Activated CD4-positive, alpha-beta T cell treated with anti-CD3 and anti-CD28 coated beads for 1 hour (primary cell): ENCODE results near the gene MST1R.
"Not testable (repeated sequence)": the region's sequence is repeated elsewhere in the genome, so short reads cannot be mapped to it uniquely, and the experiment has no call there.

Source experiments
- DNase-seq: peaks from one replicate; pipeline ENCODE4 v3.0.0-alpha.2; 2020

MST1R gene

GRCh38 chr3:49903451-49904424, at the start of gene MST1R:
TSS of gene MST1R (minus strand) at chr3:49903873. CDS start at chr3:49903609, 264 bp downstream.
- DNase-seq: peak; percentile 69

GRCh38 chr3:49952924-49953323, 49.3 kb upstream of the MST1R start:
- DNase-seq: no peak

GRCh38 chr3:49942651-49943050, 39.0 kb upstream of the MST1R start:
- DNase-seq: no peak

- no peak for DNase-seq
Observed at GRCh38 chr3:49940667-49941249, 37.1 kb upstream of the MST1R start.

- DNase-seq: peak; percentile 89
Observed at GRCh38 chr3:49939858-49940666, 36.4 kb upstream of the MST1R start, which contains the start of gene RBM6. TSS of gene RBM6 (plus strand) at chr3:49940150. CDS start at chr3:49962642, 22,492 bp downstream.

GRCh38 chr3:49937090-49937489, 33.4 kb upstream of the MST1R start:
- no peak for DNase-seq

- not testable (repeated sequence) for DNase-seq
Observed at GRCh38 chr3:49932281-49932680, 28.6 kb upstream of the MST1R start.

- no peak for DNase-seq
Observed at GRCh38 chr3:49930922-49931321, 27.2 kb upstream of the MST1R start.

GRCh38 chr3:49930168-49930690, 26.6 kb upstream of the MST1R start:
- DNase-seq: no peak

GRCh38 chr3:49929291-49930167, 25.9 kb upstream of the MST1R start, which contains the start of gene MON1A:
TSS of gene MON1A (minus strand) at chr3:49929811. CDS start at chr3:49913346, 16,465 bp downstream.
- DNase-seq: peak; percentile 77

GRCh38 chr3:49928481-49929017, 24.9 kb upstream of the MST1R start:
- DNase-seq: no peak

GRCh38 chr3:49927798-49928197, 24.1 kb upstream of the MST1R start:
- DNase-seq: no peak

GRCh38 chr3:49926117-49926728, 22.6 kb upstream of the MST1R start:
- no peak for DNase-seq

GRCh38 chr3:49925485-49925884, 21.8 kb upstream of the MST1R start:
- DNase-seq: no peak

GRCh38 chr3:49924683-49925082, 21.0 kb upstream of the MST1R start:
- no peak for DNase-seq

- DNase-seq: not testable (repeated sequence)
Observed at GRCh38 chr3:49917806-49918590, 14.3 kb upstream of the MST1R start.

GRCh38 chr3:49916686-49917085, 13.0 kb upstream of the MST1R start:
- no peak for DNase-seq

GRCh38 chr3:49914906-49915305, 11.2 kb upstream of the MST1R start:
- DNase-seq: no peak

- DNase-seq: no peak
Observed at GRCh38 chr3:49912881-49913281, 9.2 kb upstream of the MST1R start.

- no peak for DNase-seq
Observed at GRCh38 chr3:49911611-49912010, 7.9 kb upstream of the MST1R start.
